ENCODE data around the gene IRAK2. TPM values are rescaled to one million over a fixed set of nuclear protein-coding genes. Genes with fewer than 3 reads are reported as not detected.

The IRAK2 gene
- total and polyA plus RNA-seq, 2 of the 8 experiments (the other 6 are each of a cell fraction or from before 2014, with no cell fraction given) = 1.5 TPM

GRCh38 chr3:10283638-10284037 is 118.9 kb downstream of the IRAK2 start:
- H3K23ac ChIP-seq (ENCODE audit: insufficient read length) = no peak overlapping the region
- no peaks in the 10 kb centered on the region for H3K9me3 ChIP-seq (ENCODE audit: insufficient read depth in 2 of 2, low read depth in 1 of 2, low read length in 1 of 2)
- peaks cover 0 to 3% of the 10 kb centered on the region in 2 experiments for H4K20me1 ChIP-seq (replicated peaks in 1 of 2; ENCODE audit: control insufficient read depth in 1 of 2, insufficient read depth in 2 of 2, low read length in 2 of 2)
- H3K27ac ChIP-seq (ENCODE audit: low read depth, low read length) = no peak overlapping the region
- no peak for TF ChIP-seq HDAC6 (IDR thresholded peaks at IDR 0.05; ENCODE audit: low read depth, low read length)
- TF ChIP-seq POLR2A (IDR thresholded peaks at IDR 0.05; ENCODE audit: control extremely low read depth in 1 of 2, low read depth in 2 of 2, low read length in 2 of 2) = no peak
- no peak for TF ChIP-seq ATF3 (IDR thresholded peaks at IDR 0.05; ENCODE audit: insufficient read depth, low read depth, low read length)
- no peak for TF ChIP-seq SRF (IDR thresholded peaks at IDR 0.05; ENCODE audit: low read depth, low read length)
- no peak overlapping the region for H3K56ac ChIP-seq (replicated peaks; ENCODE audit: insufficient read length, low read depth, low read length)
- no peak overlapping the region for H2BK15ac ChIP-seq (ENCODE audit: low read length)
- ChIA-PET POLR2A (ENCODE audit: partially characterized antibody) (interaction anchor here (0.8 to 1.2 kb wide), 2 partner anchors 8 to 14 kb away, joined by 4 read pairs; no protein-coding TSS in a partner anchor), CTCF (ENCODE audit: partially characterized antibody) (interaction anchor here (0.6 to 2.2 kb wide), 7 partner anchors 9 to 111 kb away, joined by 3 to 9 read pairs (median 4); partner anchors contain the start of gene GHRL)
- no peak overlapping the region for H4K8ac ChIP-seq (ENCODE audit: extremely low read depth, insufficient read depth, low read length)
- DNase-seq (ENCODE audit: low read depth in 1 of 2, low spot score in 2 of 2) (no peak), FAIRE-seq (no peak)
- no peak overlapping the region for H2AFZ ChIP-seq (ENCODE audit: low read length)
- H2BK12ac ChIP-seq (ENCODE audit: low read depth, low read length) = no peak overlapping the region
- H3K4me1 ChIP-seq (replicated peaks in 1 of 4; ENCODE audit: control insufficient read depth in 3 of 4, insufficient read depth in 4 of 4, low read length in 3 of 4) = peaks cover 0 to 7% (median 4%) of the 10 kb centered on the region in 4 experiments; a peak in 5 of 7 replicates
- H3K18ac ChIP-seq (ENCODE audit: extremely low read depth, low read length) = no peak overlapping the region
- no peak overlapping the region for H2BK5ac ChIP-seq (ENCODE audit: low read depth, low read length)
- WGBS, 2 experiments (ENCODE audit: extremely low coverage in 1 of 2, insufficient coverage in 1 of 2, insufficient read length in 1 of 2, insufficient replicate concordance in 2 of 2, low coverage in 1 of 2, low lambda C conversion rate in 2 of 2, missing lambda C conversion rate in 1 of 2) = 93% methylated on average over 5 of the region's 5 CpGs; no CpG with 5 or more reads in 1 of the 2 experiments
- no peak overlapping the region for H2BK120ac ChIP-seq (replicated peaks; ENCODE audit: low read depth, low read length)
- H3K79me1 ChIP-seq (ENCODE audit: low read depth, low read length) = no peaks in the 10 kb centered on the region
- no peaks in the 10 kb centered on the region for H3K27me3 ChIP-seq (replicated peaks in 1 of 4; ENCODE audit: control insufficient read depth in 3 of 4, extremely low read depth in 1 of 4, insufficient read depth in 3 of 4, low read length in 3 of 4)
- H3K14ac ChIP-seq (ENCODE audit: insufficient read length) = no peak overlapping the region
- H4K5ac ChIP-seq (ENCODE audit: insufficient read length, low read depth, low read length) = no peak overlapping the region
- no peak overlapping the region for H3K9ac ChIP-seq (replicated peaks in 1 of 4; ENCODE audit: extremely low read depth in 1 of 4, low read depth in 3 of 4, low read length in 3 of 4)
- H3K4me3 ChIP-seq (ENCODE audit: extremely low read depth in 1 of 4, insufficient read depth in 2 of 4, low read depth in 3 of 4, low read length in 4 of 4) = no peak overlapping the region
- no peak overlapping the region for H3K4ac ChIP-seq (replicated peaks; ENCODE audit: insufficient read length, low read depth, low read length)
- H2AK5ac ChIP-seq (ENCODE audit: low read depth, low read length) = no peak overlapping the region
- no peak overlapping the region for H2BK20ac ChIP-seq (ENCODE audit: low read length)
- H4K91ac ChIP-seq (replicated peaks; ENCODE audit: insufficient read length, low read length) = no peak overlapping the region
- H3K36me3 ChIP-seq (ENCODE audit: control insufficient read depth in 2 of 4, insufficient read depth in 4 of 4, low read length in 3 of 4) = peaks cover 3 to 23% (median 18%) of the 10 kb centered on the region in 4 experiments
- H3K23me2 ChIP-seq (ENCODE audit: low read depth, low read length) = no peaks in the 10 kb centered on the region
- no peak overlapping the region for H3K4me2 ChIP-seq (ENCODE audit: insufficient read depth in 1 of 2, low read depth in 2 of 2, low read length in 2 of 2)
- no peaks in the 10 kb centered on the region for H3K79me2 ChIP-seq (ENCODE audit: control insufficient read depth in 1 of 2, insufficient read depth in 2 of 2, low read length in 2 of 2)

Data from H1 (cell line).